Keratinocyte (primary cell): ENCODE data around the gene ACD.

Experiments used
- CTCF ChIP-seq, 3 experiments: IDR thresholded peaks in 1 of 3; conservative IDR thresholded peaks in 1 of 3; optimal IDR thresholded peaks in 1 of 3; 2 replicates in 2 of 3; 3 replicates in 1 of 3; pipeline versions ENCODE3 to v1.5.1; 2011; ENCODE audit warnings: low read length in 3 of 3, mild to moderate bottlenecking in 3 of 3, moderate library complexity in 2 of 3, control low read depth in 1 of 3, inconsistent platforms in 1 of 3; ENCODE audit not compliant: insufficient read depth in 2 of 3; ENCODE audit errors: extremely low read depth in 1 of 3
- EZH2 ChIP-seq: IDR thresholded peaks from one replicate; pipeline ENCODE4 v1.6.1; 2012; ENCODE audit warnings: inconsistent platforms, mild to moderate bottlenecking, low read length, moderate library complexity

GRCh38 chr16:67608364-67608763 is 51.7 kb downstream of the ACD start:
- TF ChIP-seq EZH2 (no peak), CTCF (optimal IDR thresholded peaks at IDR 0.05 in 1 of 3, IDR thresholded peaks at IDR 0.05 in 1 of 3, conservative IDR thresholded peaks at IDR 0.05 in 1 of 3; ENCODE audit: extremely low read depth in 1 of 3, insufficient read depth in 2 of 3, low read length in 3 of 3) (no peak)
